IMR-90 (cell line): ENCODE data around the gene FAM217B. TPM values are rescaled to one million over a fixed set of nuclear protein-coding genes. Genes with fewer than 3 reads are reported as not detected.

ENCODE experiments used
- ATAC-seq: fragments of 200-7000 bp; cut with Tn5 transposase; 2 replicates; pipeline ENCODE4 v1.9.1; 2020; ENCODE audit warnings: low read depth, mild to moderate bottlenecking, moderate library complexity
- BruUV-seq: library from RNA; stranded (reverse); fragments of 400-500 nt; replicated peaks from 2 replicates; lab custom pipeline; 2021; lab: Mats Ljungman, UMichigan
- CTCF ChIA-PET: fragments of 300-600 bp; formaldehyde crosslinking; extraction: SDS; loops from one replicate; lab custom pipeline; 2021; ENCODE audit warnings: antibody characterized with exemption; lab: Yijun Ruan, JAX
- POLR2A ChIA-PET: fragments of 300-600 bp; sonication (Branson Sonifier 250); formaldehyde crosslinking; loops from one replicate; lab custom pipeline; 2022; ENCODE audit warnings: antibody characterized with exemption; ENCODE audit not compliant: unreplicated experiment; lab: Charles Lee
- DNase-seq: peaks from one replicate; pipeline ENCODE4 v3.0.0; 2013
- H2AFZ ChIP-seq: replicated peaks from 2 replicates; pipeline ENCODE3; 2013; ENCODE audit warnings: low read length, mild to moderate bottlenecking; ENCODE audit not compliant: poor library complexity
- H2AK5ac ChIP-seq: 2 replicates; pipeline ENCODE4 v1.6.1; 2013; ENCODE audit warnings: low read depth, low read length, inconsistent platforms
- H2AK9ac ChIP-seq: replicated peaks from 2 replicates; pipeline ENCODE3; 2013; ENCODE audit warnings: mild to moderate bottlenecking, low read depth, low read length, moderate library complexity; ENCODE audit not compliant: poor library complexity
- H2BK120ac ChIP-seq: 2 replicates; pipeline ENCODE4 v1.6.1; 2013; ENCODE audit warnings: low read depth, low read length, inconsistent platforms
- H2BK15ac ChIP-seq: 3 replicates; pipeline ENCODE4 v1.6.1; 2013; ENCODE audit warnings: low read depth, low read length, inconsistent platforms
- H2BK20ac ChIP-seq: 2 replicates; pipeline ENCODE4 v1.6.1; 2013; ENCODE audit warnings: low read depth, mild to moderate bottlenecking, inconsistent platforms, low read length, moderate library complexity
- H2BK5ac ChIP-seq: 2 replicates; pipeline ENCODE4 v1.6.1; 2013; ENCODE audit warnings: mild to moderate bottlenecking, low read depth, low read length, inconsistent platforms; ENCODE audit not compliant: poor library complexity, severe bottlenecking
- H3K14ac ChIP-seq: replicated peaks from 2 replicates; pipeline ENCODE4 v1.6.1; 2013; ENCODE audit warnings: low read depth, low read length, inconsistent platforms
- H3K18ac ChIP-seq: 2 replicates; pipeline ENCODE4 v1.6.1; 2013; ENCODE audit warnings: low read depth, low read length, control low read depth
- H3K23ac ChIP-seq: 2 replicates; pipeline ENCODE4 v1.6.1; 2013; ENCODE audit warnings: low read depth, low read length, inconsistent platforms
- H3K27ac ChIP-seq: 2 replicates; pipeline ENCODE4 v1.5.1; 2013; ENCODE audit warnings: mild to moderate bottlenecking, control low read depth, low read length; ENCODE audit not compliant: insufficient read depth
- H3K27me3 ChIP-seq: 2 replicates; pipeline ENCODE4 v1.6.1; 2013; ENCODE audit warnings: low read length; ENCODE audit not compliant: control insufficient read depth, insufficient read depth
- H3K36me3 ChIP-seq: 2 replicates; pipeline ENCODE4 v1.6.1; 2013; ENCODE audit warnings: low read length, mixed read lengths; ENCODE audit not compliant: control insufficient read depth, insufficient read depth
- H3K4ac ChIP-seq: 2 replicates; pipeline ENCODE4 v1.6.1; 2013; ENCODE audit warnings: low read depth, low read length, inconsistent platforms
- H3K4me1 ChIP-seq: 2 replicates; pipeline ENCODE4 v1.6.1; 2013; ENCODE audit warnings: low read length, mixed read lengths; ENCODE audit not compliant: control insufficient read depth, insufficient read depth
- H3K4me2 ChIP-seq: 2 replicates; pipeline ENCODE4 v1.6.1; 2013; ENCODE audit warnings: low read depth, mild to moderate bottlenecking, control low read depth, low read length, moderate library complexity
- H3K4me3 ChIP-seq: 2 replicates; pipeline ENCODE4 v1.5.1; 2013; ENCODE audit warnings: low read depth, mild to moderate bottlenecking, control low read depth, low read length, moderate library complexity; ENCODE audit not compliant: insufficient read depth
- H3K56ac ChIP-seq: 2 replicates; pipeline ENCODE4 v1.6.1; 2013; ENCODE audit warnings: low read length, inconsistent platforms; ENCODE audit not compliant: insufficient read depth; ENCODE audit errors: extremely low read depth
- H3K79me1 ChIP-seq, 2 experiments: 2 replicates each; pipeline ENCODE4 v1.6.1; 2013; ENCODE audit warnings: low read length in 2 of 2, inconsistent platforms in 1 of 2, low read depth in 1 of 2
- H3K9ac ChIP-seq: 2 replicates; pipeline ENCODE4 v1.6.1; 2013; ENCODE audit warnings: low read depth, low read length, control low read depth
- H3K9me1 ChIP-seq: 2 replicates; pipeline ENCODE4 v1.6.1; 2013; ENCODE audit warnings: low read length, inconsistent platforms; ENCODE audit not compliant: insufficient read depth
- H3K9me3 ChIP-seq: 2 replicates; pipeline ENCODE4 v1.6.1; 2013; ENCODE audit warnings: low read length; ENCODE audit not compliant: control insufficient read depth, insufficient read depth
- H4K20me1 ChIP-seq: 2 replicates; pipeline ENCODE4 v1.6.1; 2013; ENCODE audit warnings: low read length, inconsistent platforms; ENCODE audit not compliant: insufficient read depth
- H4K5ac ChIP-seq: 2 replicates; pipeline ENCODE4 v1.6.1; 2013; ENCODE audit warnings: mild to moderate bottlenecking, low read depth, low read length, control low read depth
- H4K8ac ChIP-seq, 2 experiments: 2 replicates each; pipeline ENCODE4 v1.6.1; 2013; ENCODE audit warnings: low read depth in 2 of 2, low read length in 2 of 2, control low read depth in 1 of 2, inconsistent platforms in 1 of 2
- H4K91ac ChIP-seq: 2 replicates; pipeline ENCODE4 v1.6.1; 2013; ENCODE audit warnings: low read depth, low read length, inconsistent platforms; ENCODE audit not compliant: insufficient read depth
- BHLHE40 ChIP-seq: fragments of 150-350 bp; IDR thresholded peaks from 2 replicates; pipeline ENCODE4 v1.6.1; 2016; ENCODE audit warnings: mild to moderate bottlenecking, low read depth, low read length
- CEBPB ChIP-seq: IDR thresholded peaks from 2 replicates; pipeline ENCODE4 v1.6.1; 2012; ENCODE audit warnings: low read depth, low read length, improper control_type of control experiment
- CHD1 ChIP-seq: IDR thresholded peaks from 2 replicates; pipeline ENCODE4 v1.6.1; 2012; ENCODE audit warnings: low read depth, low read length, improper control_type of control experiment
- FOS ChIP-seq: fragments of 150-350 bp; IDR thresholded peaks from 2 replicates; pipeline ENCODE4 v1.6.1; 2016; ENCODE audit warnings: low read depth, low read length
- MAFK ChIP-seq: IDR thresholded peaks from 2 replicates; pipeline ENCODE4 v1.6.1; 2012; ENCODE audit warnings: low read depth, low read length, improper control_type of control experiment
- MXI1 ChIP-seq: IDR thresholded peaks from 2 replicates; pipeline ENCODE4 v1.6.1; 2012; ENCODE audit warnings: low read depth, mild to moderate bottlenecking, low read length, moderate library complexity, borderline replicate concordance
- POLR2A ChIP-seq: IDR thresholded peaks from 2 replicates; pipeline ENCODE4 v1.6.1; 2012; ENCODE audit warnings: mild to moderate bottlenecking, low read depth, low read length
- RAD21 ChIP-seq: IDR thresholded peaks from 2 replicates; pipeline ENCODE4 v1.6.1; 2012; ENCODE audit warnings: low read length, improper control_type of control experiment
- RCOR1 ChIP-seq: IDR thresholded peaks from 2 replicates; pipeline ENCODE4 v1.6.1; 2012; ENCODE audit warnings: mild to moderate bottlenecking, low read length, improper control_type of control experiment; ENCODE audit not compliant: insufficient replicate concordance
- RFX5 ChIP-seq: IDR thresholded peaks from 2 replicates; pipeline ENCODE4 v1.8.0; 2012; ENCODE audit warnings: low read depth, mild to moderate bottlenecking, low read length, moderate library complexity
- SMC3 ChIP-seq: fragments of 150-350 bp; IDR thresholded peaks from 2 replicates; pipeline ENCODE4 v1.6.1; 2016; ENCODE audit warnings: low read depth, mild to moderate bottlenecking, antibody characterized with exemption, low read length, moderate library complexity
- WGBS, 2 experiments: methylation state at CpG; one replicate each; pipeline versions ENCODE4 v1.1.5 to v1.1.7; 2013; ENCODE audit warnings: missing lambda C conversion rate in 2 of 2; ENCODE audit not compliant: insufficient read length in 1 of 2; ENCODE audit errors: extremely low coverage in 2 of 2; 5-methylcytosine and 5-hydroxymethylcytosine counted together
- dilution Hi-C: fragments of 300-500 bp; cut with HindIII; formaldehyde crosslinking; loops from one replicate; pipeline ENCODE4 v1.14.3; 2018; ENCODE audit warnings: low sequenced_read_pairs; ENCODE audit not compliant: unreplicated experiment
- in situ Hi-C: fragments of 300-500 bp; cut with MboI; formaldehyde crosslinking; loops from 3 replicates; pipeline ENCODE4 v1.14.3; 2019; ENCODE audit warnings: low sequenced_read_pairs, inconsistent platforms, mixed read lengths
- intact Hi-C: fragments of 100-400 bp; cut with micrococcal nuclease; formaldehyde crosslinking; loops from 2 replicates; pipeline ENCODE4 v1.10.0; 2022
- polyA plus RNA-seq, 3 experiments: library from polyadenylated mRNA; depleted of rRNA; stranded (reverse); fragments of >200 nt; gene quantifications; 2 replicates each; pipeline ENCODE4 v1.2.3, GENCODE V29; 2012; ENCODE audit warnings: low replicate concordance in 1 of 3
- total RNA-seq: library from RNA; depleted of rRNA; stranded (reverse); fragments of >200 nt; gene quantifications from 2 replicates; pipeline ENCODE4 v1.2.3, GENCODE V29; 2012
- TF ChIP-seq, protein P1 (sequence below): fragments of 150-350 bp; IDR thresholded peaks from 2 replicates; pipeline ENCODE4 v1.6.1; 2016; ENCODE audit warnings: low read depth, mild to moderate bottlenecking, low read length, moderate library complexity, borderline replicate concordance
- TF ChIP-seq, protein P2 (sequence below): fragments of 150-350 bp; IDR thresholded peaks from 2 replicates; pipeline ENCODE4 v1.6.1; 2017; ENCODE audit warnings: mild to moderate bottlenecking, antibody characterized with exemption, low read length, low read depth
- TF ChIP-seq, protein P3 (sequence below): conservative IDR thresholded peaks from 2 replicates; pipeline ENCODE4 v1.5.1; 2012; ENCODE audit warnings: mild to moderate bottlenecking, low read depth, low read length, improper control_type of control experiment

The FAM217B gene
- total and polyA plus RNA-seq, 2 of the 4 experiments (the other 2 are of a cell fraction): 3.0 to 3.9 TPM

DNA sequence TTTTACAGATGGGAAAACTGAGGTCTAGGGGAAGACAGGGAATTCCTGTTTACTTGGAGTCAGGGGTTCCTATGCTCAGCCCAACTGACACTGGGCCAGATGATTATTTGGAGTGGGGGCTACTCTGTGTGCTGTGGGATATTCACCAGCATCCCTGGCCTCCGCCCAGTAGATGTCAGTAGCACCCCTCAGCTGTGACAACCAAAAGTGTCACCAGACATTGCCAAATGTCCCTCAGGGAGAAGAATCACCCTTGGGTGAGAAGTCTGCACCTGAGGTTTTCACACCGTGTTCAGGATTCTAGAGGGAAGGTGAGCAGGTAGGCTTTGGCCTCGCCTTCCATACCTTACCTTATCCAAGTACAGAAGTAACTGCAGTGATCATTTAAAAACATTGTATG is 45.7 kb downstream of the FAM217B start:
- no peak for DNase-seq
- no peak overlapping the region for H3K14ac ChIP-seq
- no peaks in the 10 kb centered on the region for H4K20me1 ChIP-seq
- no peaks in the 10 kb centered on the region for H3K4me1 ChIP-seq
- H3K18ac ChIP-seq: no peak overlapping the region
- H3K27me3 ChIP-seq: peaks cover 2% of the 10 kb centered on the region; the same call in 1 of the 2 replicates
- H3K9me1 ChIP-seq: no peaks in the 10 kb centered on the region
- no peak overlapping the region for H3K23ac ChIP-seq
- no peak overlapping the region for H3K4ac ChIP-seq
- H4K5ac ChIP-seq: no peak overlapping the region
- H2AK5ac ChIP-seq: no peak overlapping the region
- H3K4me3 ChIP-seq: no peak overlapping the region
- no peak overlapping the region for H2BK5ac ChIP-seq
- H3K9me3 ChIP-seq: no peaks in the 10 kb centered on the region
- H4K91ac ChIP-seq: no peak overlapping the region
- intact Hi-C loops: no loop called here
- H3K79me1 ChIP-seq: no peaks in the 10 kb centered on the region
- H2BK120ac ChIP-seq: no peak overlapping the region
- TF ChIP-seq CEBPB (no peak), RCOR1 (no peak), SMC3 (no peak), RFX5 (no peak), POLR2A (no peak), BHLHE40 (no peak), CHD1 (no peak), MXI1 (no peak), FOS (no peak), RAD21 (no peak), MAFK (no peak)
- TF ChIP-seq, protein P1, sequence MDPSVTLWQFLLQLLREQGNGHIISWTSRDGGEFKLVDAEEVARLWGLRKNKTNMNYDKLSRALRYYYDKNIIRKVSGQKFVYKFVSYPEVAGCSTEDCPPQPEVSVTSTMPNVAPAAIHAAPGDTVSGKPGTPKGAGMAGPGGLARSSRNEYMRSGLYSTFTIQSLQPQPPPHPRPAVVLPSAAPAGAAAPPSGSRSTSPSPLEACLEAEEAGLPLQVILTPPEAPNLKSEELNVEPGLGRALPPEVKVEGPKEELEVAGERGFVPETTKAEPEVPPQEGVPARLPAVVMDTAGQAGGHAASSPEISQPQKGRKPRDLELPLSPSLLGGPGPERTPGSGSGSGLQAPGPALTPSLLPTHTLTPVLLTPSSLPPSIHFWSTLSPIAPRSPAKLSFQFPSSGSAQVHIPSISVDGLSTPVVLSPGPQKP: no peak
- TF ChIP-seq, protein P2, sequence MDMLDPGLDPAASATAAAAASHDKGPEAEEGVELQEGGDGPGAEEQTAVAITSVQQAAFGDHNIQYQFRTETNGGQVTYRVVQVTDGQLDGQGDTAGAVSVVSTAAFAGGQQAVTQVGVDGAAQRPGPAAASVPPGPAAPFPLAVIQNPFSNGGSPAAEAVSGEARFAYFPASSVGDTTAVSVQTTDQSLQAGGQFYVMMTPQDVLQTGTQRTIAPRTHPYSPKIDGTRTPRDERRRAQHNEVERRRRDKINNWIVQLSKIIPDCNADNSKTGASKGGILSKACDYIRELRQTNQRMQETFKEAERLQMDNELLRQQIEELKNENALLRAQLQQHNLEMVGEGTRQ: no peak
- TF ChIP-seq, protein P3, sequence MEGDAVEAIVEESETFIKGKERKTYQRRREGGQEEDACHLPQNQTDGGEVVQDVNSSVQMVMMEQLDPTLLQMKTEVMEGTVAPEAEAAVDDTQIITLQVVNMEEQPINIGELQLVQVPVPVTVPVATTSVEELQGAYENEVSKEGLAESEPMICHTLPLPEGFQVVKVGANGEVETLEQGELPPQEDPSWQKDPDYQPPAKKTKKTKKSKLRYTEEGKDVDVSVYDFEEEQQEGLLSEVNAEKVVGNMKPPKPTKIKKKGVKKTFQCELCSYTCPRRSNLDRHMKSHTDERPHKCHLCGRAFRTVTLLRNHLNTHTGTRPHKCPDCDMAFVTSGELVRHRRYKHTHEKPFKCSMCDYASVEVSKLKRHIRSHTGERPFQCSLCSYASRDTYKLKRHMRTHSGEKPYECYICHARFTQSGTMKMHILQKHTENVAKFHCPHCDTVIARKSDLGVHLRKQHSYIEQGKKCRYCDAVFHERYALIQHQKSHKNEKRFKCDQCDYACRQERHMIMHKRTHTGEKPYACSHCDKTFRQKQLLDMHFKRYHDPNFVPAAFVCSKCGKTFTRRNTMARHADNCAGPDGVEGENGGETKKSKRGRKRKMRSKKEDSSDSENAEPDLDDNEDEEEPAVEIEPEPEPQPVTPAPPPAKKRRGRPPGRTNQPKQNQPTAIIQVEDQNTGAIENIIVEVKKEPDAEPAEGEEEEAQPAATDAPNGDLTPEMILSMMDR: no peak
- no peak for ATAC-seq
- H3K27ac ChIP-seq: no peak overlapping the region
- H3K56ac ChIP-seq: no peak overlapping the region
- no peak overlapping the region for H3K9ac ChIP-seq
- in situ Hi-C loops: no loop called here
- H2AFZ ChIP-seq: no peak overlapping the region
- no CpG with 5 or more reads among the region's 3 CpGs for WGBS, 2 experiments
- no peak overlapping the region for H4K8ac ChIP-seq
- H3K4me2 ChIP-seq: no peak overlapping the region
- CTCF ChIA-PET: no interaction called here
- H2BK15ac ChIP-seq: no peak overlapping the region
- POLR2A ChIA-PET: no interaction called here
- no TSS peak for BruUV-seq
- H3K36me3 ChIP-seq: no peaks in the 10 kb centered on the region
- H2BK20ac ChIP-seq: no peak overlapping the region
- dilution Hi-C loops: no loop called here
- H2AK9ac ChIP-seq: no peak overlapping the region
